ENCODE data around the gene MED25. TPM values are rescaled to one million over a fixed set of nuclear protein-coding genes. Genes with fewer than 3 reads are reported as not detected.

MED25 gene
- total and polyA plus RNA-seq, 2 of the 8 experiments (the other 6 are each of a cell fraction or from before 2014, with no cell fraction given): 21.6 to 71.4 TPM

DNA sequence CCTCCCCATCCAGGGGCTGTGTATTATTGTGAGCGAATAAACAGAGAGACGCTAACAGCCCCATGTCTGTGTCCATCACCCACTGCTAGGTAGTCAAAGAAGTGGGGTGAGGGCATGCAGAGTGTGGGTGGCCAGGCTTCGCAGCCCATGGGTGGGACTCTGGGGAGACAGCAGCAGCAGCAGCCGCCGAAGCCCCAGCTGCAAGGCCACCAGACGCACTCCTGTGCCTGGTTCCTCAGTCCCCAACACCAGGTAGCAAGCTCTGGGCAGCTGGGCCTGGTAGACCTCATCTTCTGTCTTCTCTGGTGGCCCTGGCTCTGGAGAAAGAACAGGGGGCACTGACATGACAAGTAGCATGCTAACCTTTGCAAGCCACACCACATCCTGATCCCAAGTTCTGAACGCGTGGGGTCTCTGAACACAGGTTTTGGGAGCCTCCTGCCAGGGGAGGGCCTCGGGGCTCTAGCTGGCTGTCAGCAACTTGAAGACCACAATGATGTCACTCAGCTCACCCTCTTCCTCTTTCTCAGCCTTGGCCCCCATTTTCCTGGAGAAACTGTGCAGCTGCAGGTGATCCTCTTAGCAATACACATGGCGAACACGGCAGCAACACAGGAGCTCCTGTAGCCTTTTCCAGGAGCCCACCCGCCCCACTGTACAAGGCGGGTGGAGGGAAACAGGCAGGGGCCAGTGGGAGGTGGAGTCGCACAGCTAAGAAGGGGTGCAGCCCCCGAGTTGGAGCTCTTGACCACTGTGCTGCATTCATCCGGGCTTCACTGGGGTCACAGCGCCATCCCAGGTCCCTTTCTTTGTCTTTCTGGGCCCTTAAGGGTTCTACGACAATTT is 10.8 kb upstream of the MED25 start:
- no peaks in the 10 kb centered on the region for H3K79me2 ChIP-seq (ENCODE audit: control insufficient read depth in 1 of 2, insufficient read depth in 2 of 2, low read length in 2 of 2)
- POLR2A ChIA-PET (ENCODE audit: partially characterized antibody): interaction anchor here (0.6 to 4.1 kb wide), 7 partner anchors 12 to 127 kb away, joined by 3 to 26 read pairs (median 4); partner anchors contain the start of genes ADM5 and PTOV1
- TF ChIP-seq RAD21 (IDR thresholded peaks at IDR 0.05 in 1 of 2, conservative IDR thresholded peaks at IDR 0.05 in 1 of 2; ENCODE audit: low read depth in 2 of 2, low read length in 2 of 2) (no peak), SP4 (IDR thresholded peaks at IDR 0.05; ENCODE audit: low read length) (no peak)
- no peaks in the 10 kb centered on the region for H3K27me3 ChIP-seq (replicated peaks in 1 of 4; ENCODE audit: control insufficient read depth in 3 of 4, extremely low read depth in 1 of 4, insufficient read depth in 3 of 4, low read length in 3 of 4)
- FAIRE-seq: no peak
- H3K14ac ChIP-seq (ENCODE audit: insufficient read length): no peak overlapping the region
- H3K23me2 ChIP-seq (ENCODE audit: low read depth, low read length): peaks cover 2% of the 10 kb centered on the region; the same call in 1 of the 2 replicates
- CTCF ChIA-PET (ENCODE audit: partially characterized antibody): interaction anchor here (0.6 to 1.3 kb wide), 2 partner anchors 9 to 23 kb away, joined by 3 to 4 read pairs; no protein-coding TSS in a partner anchor
- no peak overlapping the region for H4K91ac ChIP-seq (replicated peaks; ENCODE audit: insufficient read length, low read length)
- H4K8ac ChIP-seq (ENCODE audit: extremely low read depth, insufficient read depth, low read length): no peak overlapping the region
- no peak overlapping the region for H2AFZ ChIP-seq (ENCODE audit: low read length)
- H3K79me1 ChIP-seq (ENCODE audit: low read depth, low read length): 0 out of 2 replicates have a peak, but pooled peaks cover 2% of the 10 kb centered on the region
- H2BK12ac ChIP-seq (ENCODE audit: low read depth, low read length): no peak overlapping the region
- no peak overlapping the region for H2BK15ac ChIP-seq (ENCODE audit: low read length)
- H3K27ac ChIP-seq (ENCODE audit: low read depth, low read length): no peak overlapping the region
- H2BK120ac ChIP-seq (replicated peaks; ENCODE audit: low read depth, low read length): no peak overlapping the region
- no peak overlapping the region for H2AK5ac ChIP-seq (ENCODE audit: low read depth, low read length)
- H2BK20ac ChIP-seq (ENCODE audit: low read length): no peak overlapping the region
- H4K5ac ChIP-seq (ENCODE audit: insufficient read length, low read depth, low read length): no peak overlapping the region
- 92% methylated on average over 17 of the region's 18 CpGs; no CpG with 5 or more reads in 1 of the 2 experiments for WGBS, 2 experiments (ENCODE audit: extremely low coverage in 1 of 2, insufficient coverage in 1 of 2, insufficient read length in 1 of 2, insufficient replicate concordance in 2 of 2, low coverage in 1 of 2, low lambda C conversion rate in 2 of 2, missing lambda C conversion rate in 1 of 2)
- H3K4me3 ChIP-seq (ENCODE audit: extremely low read depth in 1 of 4, insufficient read depth in 2 of 4, low read depth in 3 of 4, low read length in 4 of 4): no peak overlapping the region
- H3K4ac ChIP-seq (replicated peaks; ENCODE audit: insufficient read length, low read depth, low read length): no peak overlapping the region
- H3K18ac ChIP-seq (ENCODE audit: extremely low read depth, low read length): no peak overlapping the region
- H3K9me3 ChIP-seq (ENCODE audit: insufficient read depth in 2 of 2, low read depth in 1 of 2, low read length in 1 of 2): no peaks in the 10 kb centered on the region
- no peak for DNase-seq (ENCODE audit: low read depth in 1 of 2, low spot score in 2 of 2)
- no peak overlapping the region for H2BK5ac ChIP-seq (ENCODE audit: low read depth, low read length)
- no peak overlapping the region for H3K4me2 ChIP-seq (ENCODE audit: insufficient read depth in 1 of 2, low read depth in 2 of 2, low read length in 2 of 2)
- no peak overlapping the region for H3K23ac ChIP-seq (ENCODE audit: insufficient read length)
- H3K36me3 ChIP-seq (ENCODE audit: control insufficient read depth in 2 of 4, insufficient read depth in 4 of 4, low read length in 3 of 4): peaks cover 0 to 12% (median 5%) of the 10 kb centered on the region in 4 experiments; a peak in 6 of 8 replicates
- no peak overlapping the region for H3K9ac ChIP-seq (replicated peaks in 1 of 4; ENCODE audit: extremely low read depth in 1 of 4, low read depth in 3 of 4, low read length in 3 of 4)
- H3K4me1 ChIP-seq (replicated peaks in 1 of 4; ENCODE audit: control insufficient read depth in 3 of 4, insufficient read depth in 4 of 4, low read length in 3 of 4): peaks cover 7 to 19% (median 17%) of the 10 kb centered on the region in 4 experiments
- peaks cover 0 to 9% of the 10 kb centered on the region in 2 experiments for H4K20me1 ChIP-seq (replicated peaks in 1 of 2; ENCODE audit: control insufficient read depth in 1 of 2, insufficient read depth in 2 of 2, low read length in 2 of 2)
- no peak overlapping the region for H3K56ac ChIP-seq (replicated peaks; ENCODE audit: insufficient read length, low read depth, low read length)
